ENCODE results near the gene TARBP1. TPM values are rescaled to one million over a fixed set of nuclear protein-coding genes. Genes with fewer than 3 reads are reported as not detected.

Gene TARBP1
- total RNA-seq, 2 experiments from 2014 or later = 30.0 to 49.8 TPM

GRCh38 chr1:234489007-234489697 lies 10.2 kb upstream of the TARBP1 start:
- ChIA-PET POLR2A (interaction anchor here (0.8 to 3.9 kb wide), 8 partner anchors 9 to 596 kb away, joined by 3 to 24 read pairs (median 4); no protein-coding TSS in a partner anchor), CTCF (ENCODE audit: unreplicated experiment) (interaction anchor here (0.8 to 1.1 kb wide), 2 partner anchors 17 to 594 kb away, joined by 3 read pairs; no protein-coding TSS in a partner anchor)
- Histone ChIP-seq H3K9me3 (ENCODE audit: low read length) (no peaks in the 10 kb centered on the region), H3K79me2 (ENCODE audit: insufficient read depth, low read depth, low read length) (no peaks in the 10 kb centered on the region), H4K20me1 (ENCODE audit: insufficient read depth, low read length) (no peaks in the 10 kb centered on the region), H3K4me3 (ENCODE audit: low read depth, low read length, poor library complexity, severe bottlenecking) (peak overlapping the region; percentile 32), H3K4me1 (ENCODE audit: insufficient read depth, low read length, poor library complexity, severe bottlenecking) (peaks cover 42% of the 10 kb centered on the region), H2AFZ (ENCODE audit: low read length) (peak overlapping the region; percentile 82; the same call in 1 of the 2 replicates), H3K27ac (ENCODE audit: low read depth, low read length, poor library complexity, severe bottlenecking) (peak overlapping the region; percentile 20), H3K4me2 (ENCODE audit: low read length) (peak overlapping the region; percentile 72), H3K36me3 (ENCODE audit: insufficient read depth, low read length) (no peaks in the 10 kb centered on the region), H3K9me2 (ENCODE audit: insufficient read depth, low read length) (no peaks in the 10 kb centered on the region)
- TF ChIP-seq, protein P1, sequence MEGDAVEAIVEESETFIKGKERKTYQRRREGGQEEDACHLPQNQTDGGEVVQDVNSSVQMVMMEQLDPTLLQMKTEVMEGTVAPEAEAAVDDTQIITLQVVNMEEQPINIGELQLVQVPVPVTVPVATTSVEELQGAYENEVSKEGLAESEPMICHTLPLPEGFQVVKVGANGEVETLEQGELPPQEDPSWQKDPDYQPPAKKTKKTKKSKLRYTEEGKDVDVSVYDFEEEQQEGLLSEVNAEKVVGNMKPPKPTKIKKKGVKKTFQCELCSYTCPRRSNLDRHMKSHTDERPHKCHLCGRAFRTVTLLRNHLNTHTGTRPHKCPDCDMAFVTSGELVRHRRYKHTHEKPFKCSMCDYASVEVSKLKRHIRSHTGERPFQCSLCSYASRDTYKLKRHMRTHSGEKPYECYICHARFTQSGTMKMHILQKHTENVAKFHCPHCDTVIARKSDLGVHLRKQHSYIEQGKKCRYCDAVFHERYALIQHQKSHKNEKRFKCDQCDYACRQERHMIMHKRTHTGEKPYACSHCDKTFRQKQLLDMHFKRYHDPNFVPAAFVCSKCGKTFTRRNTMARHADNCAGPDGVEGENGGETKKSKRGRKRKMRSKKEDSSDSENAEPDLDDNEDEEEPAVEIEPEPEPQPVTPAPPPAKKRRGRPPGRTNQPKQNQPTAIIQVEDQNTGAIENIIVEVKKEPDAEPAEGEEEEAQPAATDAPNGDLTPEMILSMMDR (conservative IDR thresholded peaks at IDR 0.05; ENCODE audit: low read length) = no peak
- no peak for TF ChIP-seq EZH2phosphoT487 (IDR thresholded peaks at IDR 0.05; ENCODE audit: borderline replicate concordance, low read depth, low read length)
- intact Hi-C loops (cut with micrococcal nuclease; ENCODE audit: unreplicated experiment) = loop anchor here (5.0 kb wide), 1 partner anchor 473 kb away; no protein-coding TSS in a partner anchor
- DNase-seq (ENCODE audit: low spot score) = no peak
- BruUV-seq (replicated peaks) = no TSS peak

DNA sequence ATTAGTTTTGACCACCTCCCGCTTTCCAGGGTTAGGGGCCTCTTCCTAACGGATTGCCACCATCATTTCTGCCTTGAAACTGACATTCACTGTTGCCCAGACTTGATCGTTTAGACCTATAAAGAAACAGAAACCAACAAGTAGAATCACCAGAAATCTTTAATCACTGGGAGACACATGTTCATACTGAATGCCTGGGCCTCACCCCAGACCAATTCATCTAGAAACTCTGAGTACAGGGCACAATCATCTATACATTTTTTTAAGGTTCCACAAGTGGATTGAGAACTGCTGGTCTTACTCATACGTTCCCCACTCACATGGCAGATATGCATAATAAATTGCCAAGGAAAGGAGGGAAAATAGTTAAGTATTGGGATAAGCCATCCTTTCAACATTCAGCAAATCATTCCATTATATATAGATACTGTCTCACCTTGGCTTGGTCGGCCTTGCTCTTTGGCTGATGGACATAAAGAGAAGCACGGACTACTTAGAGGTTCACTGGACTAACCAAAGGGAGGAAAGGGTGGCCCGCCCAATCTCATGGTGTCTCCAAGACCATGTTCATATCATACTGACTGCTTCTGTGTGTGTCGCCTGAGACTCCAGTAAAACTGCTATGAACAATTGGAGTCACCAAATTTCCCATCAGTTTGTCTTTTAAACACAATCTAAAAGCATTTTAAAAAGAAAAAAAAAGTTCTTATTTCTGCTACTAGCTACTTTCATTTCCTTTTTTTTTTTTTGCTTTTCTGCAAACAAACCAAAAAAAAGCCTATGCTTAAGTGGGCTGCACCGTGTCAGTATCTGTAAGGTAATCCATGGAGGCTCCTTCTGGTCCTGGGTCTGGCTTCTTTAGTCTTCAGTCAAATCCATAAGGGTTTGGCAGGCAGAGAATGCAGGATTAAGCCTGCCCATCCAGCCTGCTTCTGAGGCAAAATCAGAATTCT lies 9.4 kb upstream of the TARBP1 start:
- Histone ChIP-seq H3K36me3 (ENCODE audit: insufficient read depth, low read length) (no peaks in the 10 kb centered on the region), H2AFZ (ENCODE audit: low read length) (peak overlapping the region; percentile 82), H3K79me2 (ENCODE audit: insufficient read depth, low read depth, low read length) (no peaks in the 10 kb centered on the region), H3K9me2 (ENCODE audit: insufficient read depth, low read length) (no peaks in the 10 kb centered on the region), H3K4me1 (ENCODE audit: insufficient read depth, low read length, poor library complexity, severe bottlenecking) (peaks cover 42% of the 10 kb centered on the region), H3K4me2 (ENCODE audit: low read length) (peak overlapping the region; percentile 72), H3K27ac (ENCODE audit: low read depth, low read length, poor library complexity, severe bottlenecking) (peak overlapping the region; percentile 20), H4K20me1 (ENCODE audit: insufficient read depth, low read length) (no peaks in the 10 kb centered on the region), H3K4me3 (ENCODE audit: low read depth, low read length, poor library complexity, severe bottlenecking) (peak overlapping the region; percentile 32), H3K9me3 (ENCODE audit: low read length) (no peaks in the 10 kb centered on the region)
- intact Hi-C loops (cut with micrococcal nuclease; ENCODE audit: unreplicated experiment) = loop anchor here (5.0 kb wide), 1 partner anchor 474 kb away; no protein-coding TSS in a partner anchor
- DNase-seq (ENCODE audit: low spot score) = peak; percentile 47
- CTCF ChIA-PET (ENCODE audit: unreplicated experiment) = interaction anchor here (0.6 to 1.3 kb wide), 7 partner anchors 9 to 595 kb away, joined by 3 to 7 read pairs (median 3); partner anchors contain the start of gene TARBP1
- BruUV-seq (replicated peaks) = no TSS peak
- POLR2A ChIA-PET = interaction anchor here (0.6 to 3.9 kb wide), 12 partner anchors 8 to 597 kb away, joined by 3 to 24 read pairs (median 4); partner anchors contain the start of gene COA6
- TF ChIP-seq, protein P1 (conservative IDR thresholded peaks at IDR 0.05; ENCODE audit: low read length) = no peak
- no peak for TF ChIP-seq EZH2phosphoT487 (IDR thresholded peaks at IDR 0.05; ENCODE audit: borderline replicate concordance, low read depth, low read length)

All from OCI-LY7 (cell line).